AG04450 (cell line): ENCODE measurements around the gene COL12A1. TPM values are rescaled to one million over a fixed set of nuclear protein-coding genes. Genes with fewer than 3 reads are reported as not detected.

Experiments used
- CTCF ChIA-PET: fragments of 300-600, 350-600 bp; formaldehyde crosslinking; extraction: SDS; loops from one replicate; lab custom pipeline; 2022; ENCODE audit warnings: antibody characterized with exemption, inconsistent platforms; lab: Charles Lee
- POLR2A ChIA-PET: fragments of 350-600 bp; formaldehyde crosslinking; extraction: SDS; loops from one replicate; lab custom pipeline; 2021; ENCODE audit warnings: antibody characterized with exemption, inconsistent platforms; lab: Yijun Ruan, JAX
- DNase-seq: peaks from one replicate; pipeline ENCODE4 v3.0.0-alpha.2; 2011; ENCODE audit warnings: low read depth, low spot score
- H3K27ac ChIP-seq: one replicate; pipeline ENCODE4 v1.5.1; 2012; ENCODE audit warnings: low read depth, low read length, control low read depth
- H3K27me3 ChIP-seq: one replicate; pipeline ENCODE4 v1.6.0; 2012; ENCODE audit warnings: low read length; ENCODE audit not compliant: control insufficient read depth, insufficient read depth
- H3K4me3 ChIP-seq: 2 replicates; pipeline ENCODE4 v1.5.1; 2011; ENCODE audit warnings: mild to moderate bottlenecking, low read depth, low read length, control low read depth
- H3K9me3 ChIP-seq: 2 replicates; pipeline ENCODE4 v1.5.1; 2012; ENCODE audit warnings: low read length; ENCODE audit not compliant: control insufficient read depth, insufficient read depth
- CTCF ChIP-seq: IDR thresholded peaks from 2 replicates; pipeline ENCODE4 v1.5.1; 2011; ENCODE audit warnings: low read depth, low read length, control low read depth, inconsistent platforms
- polyA plus RNA-seq: library from polyadenylated mRNA; depleted of rRNA; stranded (reverse); fragments of >200 nt; gene quantifications from 2 replicates; pipeline ENCODE4 v1.2.3, GENCODE V29; 2011

The COL12A1 gene
- polyA plus RNA-seq, 1 experiment: 1,109 TPM

GRCh38 chr6:75217193-75217592 lies 11.3 kb upstream of the COL12A1 start:
- no peak overlapping the region for H3K4me3 ChIP-seq

GRCh38 chr6:75215291-75215690 lies 9.4 kb upstream of the COL12A1 start:
- H3K4me3 ChIP-seq: no peak overlapping the region
- DNase-seq: no peak
- no peak for TF ChIP-seq CTCF
- CTCF ChIA-PET: no interaction called here
- H3K27me3 ChIP-seq: no peaks in the 10 kb centered on the region
- no peak overlapping the region for H3K27ac ChIP-seq
- no peaks in the 10 kb centered on the region for H3K9me3 ChIP-seq
- POLR2A ChIA-PET: no interaction called here

More at GRCh38 chr6:75217193-75217592, 11.3 kb upstream of the COL12A1 start:
- no peak for DNase-seq
- Histone ChIP-seq H3K27ac (peak overlapping the region; percentile 22), H3K9me3 (no peaks in the 10 kb centered on the region), H3K27me3 (no peaks in the 10 kb centered on the region)
- ChIA-PET CTCF (interaction anchor here (0.5 to 1.2 kb wide), 2 partner anchors 8 to 1273 kb away, joined by 4 to 6 read pairs; no protein-coding TSS in a partner anchor), POLR2A (no interaction called here)
- TF ChIP-seq CTCF: no peak

- H3K4me3 ChIP-seq: no peak overlapping the region
- no peak overlapping the region for H3K27ac ChIP-seq
- no peak for DNase-seq
- TF ChIP-seq CTCF: no peak
- CTCF ChIA-PET: interaction anchor here (0.6 kb wide), 1 partner anchor 1280 kb away, joined by 3 read pairs; no protein-coding TSS in a partner anchor
- H3K27me3 ChIP-seq: no peaks in the 10 kb centered on the region
- H3K9me3 ChIP-seq: no peaks in the 10 kb centered on the region
- POLR2A ChIA-PET: no interaction called here
Observed at GRCh38 chr6:75213732-75214131, 7.9 kb upstream of the COL12A1 start.

GRCh38 chr6:75213112-75213511 lies 7.3 kb upstream of the COL12A1 start:
- ChIA-PET POLR2A (no interaction called here), CTCF (interaction anchor here (0.6 to 0.8 kb wide), 2 partner anchors 1279 to 1474 kb away, joined by 3 read pairs; no protein-coding TSS in a partner anchor)
- Histone ChIP-seq H3K27ac (no peak overlapping the region), H3K27me3 (no peaks in the 10 kb centered on the region), H3K9me3 (no peaks in the 10 kb centered on the region), H3K4me3 (no peak overlapping the region)
- no peak for DNase-seq
- TF ChIP-seq CTCF: no peak

- Histone ChIP-seq H3K27me3 (no peaks in the 10 kb centered on the region), H3K27ac (no peak overlapping the region), H3K9me3 (no peaks in the 10 kb centered on the region), H3K4me3 (no peak overlapping the region)
- no peak for TF ChIP-seq CTCF
- ChIA-PET POLR2A (no interaction called here), CTCF (interaction anchor here (0.6 to 6.0 kb wide), 39 partner anchors 9 to 1927 kb away, joined by 3 to 175 read pairs (median 4); partner anchors contain the start of gene COX7A2)
- DNase-seq: no peak
Observed at GRCh38 chr6:75211920-75212590, 6.2 kb upstream of the COL12A1 start.
